Femur (tissue), 1 donor: ENCODE data around the gene C19orf25.

Source experiments
- DNase-seq: peaks from one replicate; pipeline ENCODE4 v3.0.0-alpha.2; 2017

C19orf25 gene

DNA sequence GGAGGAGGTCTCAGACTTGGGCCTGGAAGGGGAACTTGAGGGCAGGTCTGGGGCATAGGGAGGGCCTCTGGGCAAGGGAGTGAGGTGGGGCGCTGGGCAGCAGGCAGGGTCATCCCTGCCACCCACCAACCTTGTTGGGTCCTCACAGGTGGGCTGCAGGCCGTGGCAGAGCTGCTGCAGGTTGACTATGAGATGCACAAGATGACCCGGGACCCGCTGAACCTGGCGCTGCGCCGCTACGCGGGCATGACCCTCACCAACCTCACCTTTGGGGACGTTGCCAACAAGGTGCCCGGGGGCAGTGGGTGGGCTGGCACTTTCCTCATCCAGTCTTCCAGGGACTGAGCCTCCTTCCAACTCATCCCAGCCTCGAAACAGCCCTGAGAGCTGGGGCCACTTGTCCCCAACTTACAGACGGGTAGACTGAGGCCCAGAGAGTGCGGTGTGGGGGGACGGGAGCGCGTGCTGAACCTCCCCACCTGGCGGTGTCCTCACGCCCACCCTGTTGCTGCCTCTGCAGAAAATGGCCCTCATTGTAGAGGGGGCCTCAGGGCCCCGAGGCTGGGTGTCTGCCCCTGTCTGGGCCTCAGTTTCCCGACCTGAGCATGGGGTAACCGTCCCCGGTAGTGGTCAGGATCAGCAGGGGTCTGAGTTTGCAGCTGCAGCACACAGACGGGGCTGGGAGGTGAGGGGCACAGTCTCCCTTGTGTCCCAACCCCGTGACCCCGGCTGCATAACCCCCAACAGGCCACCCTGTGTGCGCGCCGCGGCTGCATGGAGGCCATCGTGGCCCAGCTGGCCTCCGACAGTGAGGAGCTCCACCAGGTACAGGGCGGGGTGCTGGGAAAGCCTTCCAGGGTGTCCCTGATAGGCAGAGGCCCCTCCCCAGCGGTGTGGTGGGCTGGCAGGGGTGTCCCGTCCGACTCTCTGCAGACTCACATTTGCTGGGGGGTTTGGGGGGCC lies 18.7 kb downstream of the C19orf25 start:
- no peak for DNase-seq

DNA sequence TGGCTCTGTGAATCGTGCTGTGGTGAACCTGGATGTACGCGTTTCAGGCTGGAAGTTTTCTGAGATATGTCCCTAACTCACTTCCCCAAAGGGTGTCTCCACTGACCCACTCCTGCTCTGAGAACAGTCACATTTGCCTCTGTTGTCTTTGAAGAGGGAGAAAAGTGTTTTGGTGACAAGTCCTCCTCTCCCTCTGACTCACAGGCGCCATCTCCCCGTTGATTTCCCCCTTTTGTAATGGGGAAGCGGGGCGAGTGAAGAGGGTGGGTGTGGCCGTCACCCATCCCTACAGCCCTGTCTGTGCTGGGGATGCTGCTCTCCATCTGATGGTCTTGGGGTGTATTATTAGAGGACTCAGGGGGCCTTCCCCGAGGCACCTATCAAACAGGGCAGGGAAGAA lies 19.5 kb downstream of the C19orf25 start:
- no peak for DNase-seq

GRCh38 chr19:1457892-1458291 lies 21.1 kb downstream of the C19orf25 start:
- no peak for DNase-seq

- no peak for DNase-seq
Observed at GRCh38 chr19:1457031-1457739, 21.8 kb downstream of the C19orf25 start.

GRCh38 chr19:1456121-1456900 lies 22.7 kb downstream of the C19orf25 start:
- DNase-seq: no peak

GRCh38 chr19:1455336-1456120 lies 23.5 kb downstream of the C19orf25 start:
- DNase-seq: no peak

DNA sequence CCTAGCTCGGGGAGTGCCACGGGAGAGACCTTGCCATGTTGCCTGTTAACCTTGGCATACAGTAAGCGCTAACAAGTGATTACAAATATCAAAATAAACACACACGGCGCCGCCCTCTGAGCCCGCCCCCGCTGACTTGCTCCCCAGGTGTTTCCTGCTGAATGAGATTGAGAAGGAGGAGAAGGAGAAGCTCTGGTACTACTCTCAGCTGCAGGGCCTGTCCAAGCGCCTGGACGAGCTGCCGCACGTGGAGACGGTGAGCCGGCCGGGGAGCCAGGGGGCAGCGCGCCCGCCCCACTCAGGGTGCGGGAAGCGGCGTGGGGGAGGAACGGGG lies 24.0 kb downstream of the C19orf25 start:
- DNase-seq: no peak

DNA sequence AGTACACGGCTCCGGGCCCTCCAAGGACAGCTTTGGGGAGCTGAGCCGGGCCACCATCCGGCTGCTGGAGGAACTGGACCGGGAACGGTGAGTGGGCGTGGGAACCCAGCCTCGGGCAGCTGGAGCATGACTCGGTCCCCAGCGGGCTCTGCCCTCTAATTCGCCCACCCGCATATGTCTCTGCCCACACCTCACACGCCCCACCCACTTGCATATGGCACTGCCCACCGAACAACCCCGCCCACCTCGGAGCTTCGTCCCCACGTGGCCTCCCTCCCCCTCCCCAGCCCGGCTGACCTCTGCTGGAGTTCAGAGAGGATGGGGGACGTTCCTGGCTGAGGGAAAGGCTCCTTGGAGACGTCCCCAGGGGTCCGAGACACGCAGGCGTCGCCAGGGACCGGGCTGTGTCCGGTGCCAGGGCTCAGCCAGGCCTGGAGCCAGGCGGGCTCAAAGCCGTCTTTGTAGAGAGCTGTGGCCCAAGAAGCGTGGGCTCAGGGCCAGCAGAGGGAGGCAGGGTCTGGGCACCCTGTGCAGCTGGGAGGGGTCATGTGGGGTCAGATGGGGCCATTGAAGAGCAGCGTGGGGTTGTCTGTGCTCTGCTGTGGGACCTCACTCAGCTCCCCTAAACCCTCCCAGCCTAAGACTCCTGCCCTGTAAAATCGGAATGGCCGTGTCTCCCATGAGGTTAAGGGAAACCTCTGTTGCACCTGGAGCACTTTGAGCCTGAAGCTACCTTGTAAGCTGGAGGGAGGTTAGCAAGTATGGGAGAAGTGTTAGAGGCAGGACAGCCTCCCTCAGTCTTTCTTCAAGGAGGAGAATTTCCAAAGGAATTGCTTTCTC lies 25.3 kb downstream of the C19orf25 start:
- DNase-seq: no peak

GRCh38 chr19:1452802-1453524 lies 26.1 kb downstream of the C19orf25 start:
- no peak for DNase-seq

- DNase-seq: no peak
Observed at GRCh38 chr19:1451916-1452801, 26.9 kb downstream of the C19orf25 start.

- no peak for DNase-seq
Observed at GRCh38 chr19:1450735-1451731, 28.0 kb downstream of the C19orf25 start.

GRCh38 chr19:1449467-1450442 lies 29.3 kb downstream of the C19orf25 start, which contains the start of gene APC2:
TSS of gene APC2 (plus strand) at chr19:1450121. CDS start at chr19:1453002, 2,881 bp downstream.
- DNase-seq: no peak

DNA sequence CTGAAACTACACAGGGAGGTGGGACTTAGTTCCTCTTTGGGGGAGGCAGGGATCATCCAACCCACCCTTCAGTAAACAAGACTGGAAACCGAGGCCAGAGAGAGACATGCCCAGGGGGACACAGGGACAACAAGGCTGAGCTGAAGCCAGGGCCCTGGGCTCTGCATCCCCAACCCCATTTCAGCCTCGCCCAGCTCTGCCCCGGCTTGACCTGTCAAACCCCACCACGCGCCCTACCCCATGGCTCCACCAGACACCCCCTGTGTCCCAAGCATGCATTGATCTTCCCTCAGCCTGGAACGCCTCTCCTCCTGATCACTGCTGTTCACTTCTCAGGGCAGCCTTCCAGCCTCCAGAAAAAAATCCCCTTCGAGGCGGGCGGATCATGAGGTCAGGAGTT lies 31.1 kb downstream of the C19orf25 start:
- DNase-seq: no peak

GRCh38 chr19:1447504-1447903 lies 31.5 kb downstream of the C19orf25 start:
- no peak for DNase-seq

DNA sequence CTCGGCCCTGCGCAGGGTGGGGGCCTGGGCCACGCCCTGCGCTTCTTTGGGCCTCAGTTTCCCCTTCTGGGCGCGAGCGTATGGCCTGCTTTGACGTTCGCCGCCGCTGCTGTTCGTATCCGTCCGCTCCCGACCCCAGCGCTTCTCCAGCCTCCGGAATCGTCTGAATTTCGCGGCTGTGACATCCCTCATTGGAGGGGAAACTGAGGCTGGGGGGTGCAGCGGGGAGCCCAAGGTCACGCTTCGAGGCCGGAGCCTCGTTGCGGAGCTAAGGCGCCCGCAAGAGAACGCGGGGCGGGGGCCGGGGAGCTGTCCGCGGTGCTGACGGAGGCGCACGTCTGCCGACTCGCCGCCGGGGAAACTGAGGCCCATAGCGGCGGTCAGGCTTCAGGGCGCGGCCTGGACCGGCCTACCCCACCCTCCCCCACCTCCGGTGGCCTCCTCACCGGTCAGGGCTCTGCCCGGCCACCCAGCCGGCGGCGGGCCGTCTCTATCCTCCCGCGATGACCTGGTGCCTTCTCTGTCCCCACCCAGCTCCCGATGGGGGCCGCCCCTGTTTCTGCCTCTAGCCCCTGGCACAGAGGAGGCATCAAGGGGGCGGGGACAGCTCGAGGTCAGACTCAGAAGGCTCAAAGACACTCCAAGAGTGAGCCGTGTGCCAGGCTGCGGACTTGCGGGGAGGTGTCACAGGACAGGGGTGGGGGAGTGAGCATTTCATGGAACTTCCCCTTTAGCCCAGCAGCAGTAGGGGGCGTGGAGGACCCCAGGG lies 32.1 kb downstream of the C19orf25 start:
- DNase-seq: no peak
